ENCODE measurements around the gene TMEFF1. TPM values are rescaled to one million over a fixed set of nuclear protein-coding genes. Genes with fewer than 3 reads are reported as not detected.

TMEFF1 gene
- total RNA-seq, 1 experiment from 2014 or later = 3.3 TPM

GRCh38 chr9:100437860-100438805 lies 34.8 kb upstream of the TMEFF1 start (continued):
- no peak for TF ChIP-seq SRF (IDR thresholded peaks at IDR 0.05; ENCODE audit: low read depth)

DNA sequence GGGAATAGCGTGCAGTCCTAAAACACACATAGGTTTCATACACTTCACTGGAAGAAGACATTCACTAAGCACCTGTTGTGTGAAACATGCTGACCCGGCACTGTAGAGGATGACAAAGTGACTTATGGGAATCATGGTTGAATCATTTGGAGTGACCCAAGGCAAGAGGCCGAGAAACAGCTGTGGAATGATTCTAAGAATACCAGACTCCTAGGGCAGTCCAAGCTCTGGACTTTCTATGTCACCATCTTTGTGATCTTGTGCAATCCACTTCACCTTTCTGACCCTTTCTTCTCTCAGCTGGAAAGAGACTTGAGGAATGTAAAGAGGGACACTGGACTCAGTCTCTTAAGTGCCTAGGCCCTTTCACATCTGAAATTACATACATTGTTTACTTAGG lies 32.9 kb upstream of the TMEFF1 start:
- no peak for ATAC-seq
- H4K20me1 ChIP-seq (ENCODE audit: insufficient read depth) = no peaks in the 10 kb centered on the region; the same call in 1 of the 2 replicates
- no peak for DNase-seq (ENCODE audit: low read depth, low spot score)

More for the DNA sequence above, 32.9 kb upstream of the TMEFF1 start:
- no peak overlapping the region for H3K4me2 ChIP-seq (ENCODE audit: low read length)
- CTCF ChIA-PET = no interaction called here
- no peaks in the 10 kb centered on the region for H3K9me2 ChIP-seq (ENCODE audit: insufficient read depth)
- H3K9me3 ChIP-seq (ENCODE audit: control insufficient read depth in 1 of 2, insufficient read depth in 1 of 2, low read depth in 1 of 2, low read length in 2 of 2) = no peaks in the 10 kb centered on the region
- BruUV-seq (replicated peaks) = no TSS peak
- H3K27me3 ChIP-seq (ENCODE audit: insufficient read depth, low read length) = no peaks in the 10 kb centered on the region
- H3K4me1 ChIP-seq (ENCODE audit: control insufficient read depth in 1 of 2, insufficient read depth in 2 of 2, low read length in 2 of 2) = no peaks in the 10 kb centered on the region
- POLR2A ChIA-PET = no interaction called here
- no peak overlapping the region for H2AFZ ChIP-seq (ENCODE audit: low read depth, low read length, poor library complexity, severe bottlenecking)
- no peak overlapping the region for H3K4me3 ChIP-seq (replicated peaks in 1 of 2; ENCODE audit: low read depth in 1 of 2, low read length in 2 of 2)
- intact Hi-C loops (cut with micrococcal nuclease) = no loop called here
- H3K36me3 ChIP-seq (ENCODE audit: control insufficient read depth in 1 of 2, insufficient read depth in 2 of 2, low read length in 2 of 2) = peaks cover 4 to 5% of the 10 kb centered on the region in 2 experiments; a peak in 1 of 4 replicates
- H3K9ac ChIP-seq (ENCODE audit: low read length) = no peak overlapping the region
- H3K79me2 ChIP-seq (ENCODE audit: insufficient read depth, low read length) = peaks cover 52% of the 10 kb centered on the region
- RAD21 ChIA-PET (ENCODE audit: low non-redundant PET in 1 of 2, low total read pairs in 2 of 2, uncharacterized antibody in 2 of 2, unreplicated experiment in 2 of 2) = no interaction called here
- TF ChIP-seq ELF1 (IDR thresholded peaks at IDR 0.05; ENCODE audit: borderline replicate concordance, low read depth) (no peak), ZFX (IDR thresholded peaks at IDR 0.05) (no peak), REST (IDR thresholded peaks at IDR 0.05; ENCODE audit: low read depth) (no peak), SIN3A (IDR thresholded peaks at IDR 0.05; ENCODE audit: low read depth) (no peak), CBX3 (IDR thresholded peaks at IDR 0.05; ENCODE audit: low read depth) (no peak), POLR2AphosphoS5 (IDR thresholded peaks at IDR 0.05; ENCODE audit: low read depth, low read length) (no peak), RAD21 (IDR thresholded peaks at IDR 0.05; ENCODE audit: low read depth) (no peak), CEBPB (IDR thresholded peaks at IDR 0.05; ENCODE audit: low read depth) (no peak), YY1 (IDR thresholded peaks at IDR 0.05; ENCODE audit: extremely low read depth, insufficient replicate concordance, low read depth, low read length) (no peak), ZNF274 (IDR thresholded peaks at IDR 0.05; ENCODE audit: low read depth, low read length) (no peak), EGR1 (IDR thresholded peaks at IDR 0.05; ENCODE audit: low read depth) (no peak), EZH2 (IDR thresholded peaks at IDR 0.05) (no peak)
- TF ChIP-seq, protein P1, sequence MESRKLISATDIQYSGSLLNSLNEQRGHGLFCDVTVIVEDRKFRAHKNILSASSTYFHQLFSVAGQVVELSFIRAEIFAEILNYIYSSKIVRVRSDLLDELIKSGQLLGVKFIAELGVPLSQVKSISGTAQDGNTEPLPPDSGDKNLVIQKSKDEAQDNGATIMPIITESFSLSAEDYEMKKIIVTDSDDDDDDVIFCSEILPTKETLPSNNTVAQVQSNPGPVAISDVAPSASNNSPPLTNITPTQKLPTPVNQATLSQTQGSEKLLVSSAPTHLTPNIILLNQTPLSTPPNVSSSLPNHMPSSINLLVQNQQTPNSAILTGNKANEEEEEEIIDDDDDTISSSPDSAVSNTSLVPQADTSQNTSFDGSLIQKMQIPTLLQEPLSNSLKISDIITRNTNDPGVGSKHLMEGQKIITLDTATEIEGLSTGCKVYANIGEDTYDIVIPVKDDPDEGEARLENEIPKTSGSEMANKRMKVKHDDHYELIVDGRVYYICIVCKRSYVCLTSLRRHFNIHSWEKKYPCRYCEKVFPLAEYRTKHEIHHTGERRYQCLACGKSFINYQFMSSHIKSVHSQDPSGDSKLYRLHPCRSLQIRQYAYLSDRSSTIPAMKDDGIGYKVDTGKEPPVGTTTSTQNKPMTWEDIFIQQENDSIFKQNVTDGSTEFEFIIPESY (IDR thresholded peaks at IDR 0.05; ENCODE audit: extremely low read depth, insufficient replicate concordance, low read length) = no peak
- H3K27ac ChIP-seq (ENCODE audit: low read depth, low read length) = no peak overlapping the region

Data from HCT116 (cell line).